Measurements from ENCODE around the gene ARHGAP24. TPM values are rescaled to one million over a fixed set of nuclear protein-coding genes. Genes with fewer than 3 reads are reported as not detected.
"Not testable (repeated sequence)": the region's sequence is repeated elsewhere in the genome, so short reads cannot be mapped to it uniquely, and the experiment has no call there.

Gene ARHGAP24
- total RNA-seq, 2 donors from 2014 or later = 4.2 to 5.2 TPM

- Histone ChIP-seq H3K27ac (no peak overlapping the region), H3K4me3 (no peak overlapping the region), H3K27me3 (no peaks in the 10 kb centered on the region), H3K9me3 (no peaks in the 10 kb centered on the region), H3K4me1 (peaks cover 4% of the 10 kb centered on the region), H3K36me3 (no peaks in the 10 kb centered on the region), H3K9ac (ENCODE audit: low read depth in 2 of 2, low read length in 2 of 2) (no peak overlapping the region)
- intact Hi-C loops (cut with DNase I) = no loop called here
- TF ChIP-seq CTCF (IDR thresholded peaks at IDR 0.05) = no peak
- no peak for DNase-seq
Measured at GRCh38 chr4:85512446-85513205, 37.7 kb downstream of the ARHGAP24 start.

DNA sequence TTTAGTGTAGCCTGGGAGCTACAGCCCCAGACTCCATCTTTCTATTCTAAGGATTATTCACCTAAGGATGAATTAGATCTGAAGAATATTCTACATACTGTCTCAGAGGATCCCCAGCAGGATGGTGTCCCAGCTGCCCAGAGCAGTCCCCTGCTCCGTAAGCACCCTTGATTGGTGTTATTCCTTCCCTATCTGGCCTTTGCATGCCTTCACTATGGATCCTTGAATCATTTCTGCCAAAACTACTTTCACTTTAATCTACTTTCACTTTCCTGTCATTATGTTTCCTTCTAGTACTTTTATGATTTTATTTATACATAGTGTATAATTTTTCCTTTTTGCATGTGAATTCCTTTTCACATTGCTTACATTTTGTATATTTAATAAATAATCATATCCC lies 39.2 kb downstream of the ARHGAP24 start:
- no peak overlapping the region for H3K4me3 ChIP-seq

GRCh38 chr4:85514783-85515182 lies 39.8 kb downstream of the ARHGAP24 start:
- no peak for DNase-seq
- no peak for TF ChIP-seq CTCF (IDR thresholded peaks at IDR 0.05)
- Histone ChIP-seq H3K4me3 (no peak overlapping the region), H3K9me3 (no peaks in the 10 kb centered on the region), H3K27ac (no peak overlapping the region), H3K36me3 (no peaks in the 10 kb centered on the region), H3K9ac (ENCODE audit: low read depth in 2 of 2, low read length in 2 of 2) (no peak overlapping the region), H3K27me3 (no peaks in the 10 kb centered on the region), H3K4me1 (no peaks in the 10 kb centered on the region)
- intact Hi-C loops (cut with DNase I) = no loop called here

More for the DNA sequence above, 39.2 kb downstream of the ARHGAP24 start:
- no peaks in the 10 kb centered on the region for H3K9me3 ChIP-seq
- no peak overlapping the region for H3K27ac ChIP-seq
- intact Hi-C loops (cut with DNase I) = no loop called here
- no peak for DNase-seq
- no peaks in the 10 kb centered on the region for H3K36me3 ChIP-seq
- no peak overlapping the region for H3K9ac ChIP-seq (ENCODE audit: low read depth in 2 of 2, low read length in 2 of 2)
- no peaks in the 10 kb centered on the region for H3K27me3 ChIP-seq
- no peak for TF ChIP-seq CTCF (IDR thresholded peaks at IDR 0.05)
- H3K4me1 ChIP-seq = peaks cover 4% of the 10 kb centered on the region

- intact Hi-C loops (cut with DNase I) = no loop called here
- no peaks in the 10 kb centered on the region for H3K4me1 ChIP-seq
- no peaks in the 10 kb centered on the region for H3K36me3 ChIP-seq
Measured at GRCh38 chr4:85515701-85516100, 40.8 kb downstream of the ARHGAP24 start.

GRCh38 chr4:85518526-85518925 lies 43.6 kb downstream of the ARHGAP24 start:
- H3K27ac ChIP-seq; H3K27me3 ChIP-seq; H3K4me1 ChIP-seq; H3K9ac ChIP-seq (ENCODE audit: low read depth in 2 of 2, low read length in 2 of 2); intact Hi-C loops (cut with DNase I); DNase-seq; H3K36me3 ChIP-seq; H3K4me3 ChIP-seq; H3K9me3 ChIP-seq: not testable (repeated sequence)

More at GRCh38 chr4:85515701-85516100, 40.8 kb downstream of the ARHGAP24 start:
- DNase-seq = no peak
- no peak overlapping the region for H3K4me3 ChIP-seq
- H3K27ac ChIP-seq = no peak overlapping the region
- no peak for TF ChIP-seq CTCF (IDR thresholded peaks at IDR 0.05)
- H3K27me3 ChIP-seq = no peaks in the 10 kb centered on the region
- no peaks in the 10 kb centered on the region for H3K9me3 ChIP-seq
- H3K9ac ChIP-seq (ENCODE audit: low read depth in 2 of 2, low read length in 2 of 2) = no peak overlapping the region

All from colonic mucosa (tissue), 4 donors.